ENCODE measurements around the gene SLC35F1.

DNA sequence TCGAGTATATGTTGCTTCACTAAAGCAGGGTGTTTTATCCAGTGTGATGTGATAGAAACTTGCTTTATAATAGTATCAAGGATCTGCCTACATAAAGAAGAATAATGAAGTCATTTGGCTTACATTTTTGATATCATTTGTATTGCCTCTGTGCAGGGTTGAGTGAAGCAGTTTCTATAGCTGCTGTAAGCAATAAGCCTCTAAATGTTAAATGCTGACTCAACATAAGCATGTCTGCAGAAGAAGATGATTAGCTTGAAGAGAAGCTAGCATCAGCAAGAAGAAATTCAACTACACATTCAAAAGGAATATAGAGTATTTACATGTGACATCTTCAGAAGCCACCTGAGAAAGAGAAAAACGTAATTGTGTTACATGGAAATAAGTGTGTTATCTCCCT lies 17.6 kb downstream of the SLC35F1 start:
- TF ChIP-seq, protein P1, sequence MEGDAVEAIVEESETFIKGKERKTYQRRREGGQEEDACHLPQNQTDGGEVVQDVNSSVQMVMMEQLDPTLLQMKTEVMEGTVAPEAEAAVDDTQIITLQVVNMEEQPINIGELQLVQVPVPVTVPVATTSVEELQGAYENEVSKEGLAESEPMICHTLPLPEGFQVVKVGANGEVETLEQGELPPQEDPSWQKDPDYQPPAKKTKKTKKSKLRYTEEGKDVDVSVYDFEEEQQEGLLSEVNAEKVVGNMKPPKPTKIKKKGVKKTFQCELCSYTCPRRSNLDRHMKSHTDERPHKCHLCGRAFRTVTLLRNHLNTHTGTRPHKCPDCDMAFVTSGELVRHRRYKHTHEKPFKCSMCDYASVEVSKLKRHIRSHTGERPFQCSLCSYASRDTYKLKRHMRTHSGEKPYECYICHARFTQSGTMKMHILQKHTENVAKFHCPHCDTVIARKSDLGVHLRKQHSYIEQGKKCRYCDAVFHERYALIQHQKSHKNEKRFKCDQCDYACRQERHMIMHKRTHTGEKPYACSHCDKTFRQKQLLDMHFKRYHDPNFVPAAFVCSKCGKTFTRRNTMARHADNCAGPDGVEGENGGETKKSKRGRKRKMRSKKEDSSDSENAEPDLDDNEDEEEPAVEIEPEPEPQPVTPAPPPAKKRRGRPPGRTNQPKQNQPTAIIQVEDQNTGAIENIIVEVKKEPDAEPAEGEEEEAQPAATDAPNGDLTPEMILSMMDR (IDR thresholded peaks at IDR 0.05) = no peak
- no peak for TF ChIP-seq POLR2A (IDR thresholded peaks at IDR 0.05)
